ENCODE data around the gene IL15RA. TPM values are rescaled to one million over a fixed set of nuclear protein-coding genes. Genes with fewer than 3 reads are reported as not detected.
"Not testable (repeated sequence)": the region's sequence is repeated elsewhere in the genome, so short reads cannot be mapped to it uniquely, and the experiment has no call there.

The IL15RA gene
- total RNA-seq, 4 donors from 2014 or later: 10.6 to 34.3 (median 22.8) TPM

GRCh38 chr10:5961405-5962100, 15.8 kb downstream of the IL15RA start:
- Histone ChIP-seq H3K4me3 (replicated peaks in 1 of 3) (no peak overlapping the region), H3K27me3 (no peaks in the 10 kb centered on the region), H3K9me3 (no peaks in the 10 kb centered on the region), H3K36me3 (no peaks in the 10 kb centered on the region), H3K4me1 (no peaks in the 10 kb centered on the region), H3K27ac (no peak overlapping the region)
- intact Hi-C loops (cut with DNase I): no loop called here
- no peak for DNase-seq
- TF ChIP-seq POLR2A (IDR thresholded peaks at IDR 0.05) (no peak), CTCF (IDR thresholded peaks at IDR 0.05) (no peak)
- 91 to 93% methylated on average over 28 to 29 of the region's 29 CpGs for WGBS, 2 donors

GRCh38 chr10:5960973-5961275, 16.4 kb downstream of the IL15RA start:
- H3K27ac ChIP-seq; H3K4me3 ChIP-seq (replicated peaks in 1 of 3); intact Hi-C loops (cut with DNase I); H3K36me3 ChIP-seq; H3K9me3 ChIP-seq; H3K4me1 ChIP-seq; DNase-seq; H3K27me3 ChIP-seq: not testable (repeated sequence)
- WGBS, 2 donors: 90 to 98% methylated on average over 10 of the region's 10 CpGs

- H3K27me3 ChIP-seq: no peaks in the 10 kb centered on the region
- no peaks in the 10 kb centered on the region for H3K36me3 ChIP-seq
- no peaks in the 10 kb centered on the region for H3K4me1 ChIP-seq
- WGBS, 2 donors: 94 to 96% methylated on average over 13 to 18 of the region's 18 CpGs
- intact Hi-C loops (cut with DNase I): no loop called here
- H3K27ac ChIP-seq: no peak overlapping the region
- no peak for DNase-seq
- no peak overlapping the region for H3K4me3 ChIP-seq (replicated peaks in 1 of 3)
- H3K9me3 ChIP-seq: no peaks in the 10 kb centered on the region
- TF ChIP-seq POLR2A (IDR thresholded peaks at IDR 0.05) (no peak), CTCF (IDR thresholded peaks at IDR 0.05) (no peak)
Measured at GRCh38 chr10:5960070-5960972, 17.0 kb downstream of the IL15RA start.

- Histone ChIP-seq H3K4me3 (replicated peaks in 1 of 3) (no peak overlapping the region), H3K9me3 (no peaks in the 10 kb centered on the region), H3K4me1 (no peaks in the 10 kb centered on the region), H3K27ac (no peak overlapping the region), H3K36me3 (no peaks in the 10 kb centered on the region), H3K27me3 (no peaks in the 10 kb centered on the region)
- intact Hi-C loops (cut with DNase I): no loop called here
- 59 to 96% methylated on average over 4 to 8 of the region's 10 CpGs for WGBS, 2 donors
- no peak for TF ChIP-seq CTCF (IDR thresholded peaks at IDR 0.05)
- TF ChIP-seq POLR2A (IDR thresholded peaks at IDR 0.05): no peak
- no peak for DNase-seq
Measured at GRCh38 chr10:5959581-5960069, 17.7 kb downstream of the IL15RA start.

GRCh38 chr10:5959142-5959541, 18.2 kb downstream of the IL15RA start:
- TF ChIP-seq CTCF (IDR thresholded peaks at IDR 0.05) (no peak), POLR2A (IDR thresholded peaks at IDR 0.05) (no peak)
- Histone ChIP-seq H3K4me3 (replicated peaks in 1 of 3) (no peak overlapping the region), H3K27me3 (no peaks in the 10 kb centered on the region), H3K36me3 (no peaks in the 10 kb centered on the region), H3K27ac (no peak overlapping the region), H3K4me1 (no peaks in the 10 kb centered on the region), H3K9me3 (no peaks in the 10 kb centered on the region)
- intact Hi-C loops (cut with DNase I): no loop called here
- 91 to 93% methylated on average over 5 of the region's 5 CpGs for whole genome bisulfite sequencing, 2 donors
- DNase-seq: no peak

Measured in thyroid gland (tissue), 4 donors.